ENCODE results near the gene ATRNL1.
A peak's percentile ranks its signal among the peaks of the same experiment; 100 is the strongest.

ATRNL1 gene

DNA sequence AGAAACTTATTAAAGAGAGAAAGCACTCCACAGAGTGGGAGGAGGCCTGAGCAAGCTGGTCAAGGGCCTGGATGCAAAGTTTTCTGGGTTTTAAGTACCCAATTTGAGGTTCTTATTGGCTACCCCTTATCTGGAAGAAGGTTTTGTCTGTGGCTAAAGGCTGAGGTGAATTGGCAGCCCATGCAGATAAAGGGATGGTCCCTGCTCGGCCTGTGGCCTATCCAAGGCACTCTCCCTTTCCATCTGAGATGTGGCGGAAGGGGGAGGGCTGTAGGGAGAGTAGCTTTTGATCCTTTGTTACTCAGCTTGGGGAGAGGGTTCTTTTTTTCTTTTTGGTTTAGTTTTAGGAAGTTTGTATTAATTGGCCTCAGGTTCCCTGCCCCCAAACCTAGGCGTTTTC, 465.1 kb downstream of the ATRNL1 start:
- H3K4me3 ChIP-seq (ENCODE audit: low read depth, low read length), result no peak overlapping the region
- no peaks in the 10 kb centered on the region for H3K27me3 ChIP-seq
- H3K36me3 ChIP-seq, result no peaks in the 10 kb centered on the region
- no peaks in the 10 kb centered on the region for H3K4me1 ChIP-seq
- no peak for TF ChIP-seq CTCF (IDR thresholded peaks at IDR 0.05; ENCODE audit: low read depth, low read length)
- no peaks in the 10 kb centered on the region for H3K9me3 ChIP-seq
- no peak for DNase-seq

DNA sequence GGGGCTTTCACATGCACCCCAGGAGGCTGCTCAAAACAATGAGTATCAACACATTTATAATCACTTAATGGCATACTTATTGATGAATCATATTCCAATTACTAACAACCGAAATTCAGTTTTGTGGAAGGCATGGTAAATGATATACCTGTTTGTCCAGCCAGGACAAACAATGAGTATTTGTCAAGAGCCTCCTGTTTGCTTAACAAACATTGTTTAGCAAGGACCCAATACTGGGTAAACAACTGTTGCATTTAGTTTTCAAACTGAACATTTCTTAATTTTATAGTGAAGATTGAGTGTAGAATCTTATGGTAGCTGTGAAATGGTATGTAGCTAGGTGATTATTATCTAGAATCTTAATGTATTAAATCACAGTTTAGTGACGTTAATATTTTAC, 473.7 kb downstream of the ATRNL1 start:
- no peak for TF ChIP-seq CTCF (IDR thresholded peaks at IDR 0.05; ENCODE audit: low read depth, low read length)
- DNase-seq, result no peak
- Histone ChIP-seq H3K4me1 (no peaks in the 10 kb centered on the region), H3K27me3 (no peaks in the 10 kb centered on the region), H3K36me3 (no peaks in the 10 kb centered on the region), H3K4me3 (ENCODE audit: low read depth, low read length) (no peak overlapping the region), H3K9me3 (no peaks in the 10 kb centered on the region)

- peak; percentile 58 for TF ChIP-seq CTCF (IDR thresholded peaks at IDR 0.05; ENCODE audit: low read depth, low read length)
- Histone ChIP-seq H3K36me3 (no peaks in the 10 kb centered on the region), H3K27me3 (no peaks in the 10 kb centered on the region), H3K9me3 (no peaks in the 10 kb centered on the region), H3K4me1 (no peaks in the 10 kb centered on the region), H3K4me3 (ENCODE audit: low read depth, low read length) (no peak overlapping the region)
- DNase-seq, result peak; percentile 21
Measured at GRCh38 chr10:115572740-115573455, 479.7 kb downstream of the ATRNL1 start.

DNA sequence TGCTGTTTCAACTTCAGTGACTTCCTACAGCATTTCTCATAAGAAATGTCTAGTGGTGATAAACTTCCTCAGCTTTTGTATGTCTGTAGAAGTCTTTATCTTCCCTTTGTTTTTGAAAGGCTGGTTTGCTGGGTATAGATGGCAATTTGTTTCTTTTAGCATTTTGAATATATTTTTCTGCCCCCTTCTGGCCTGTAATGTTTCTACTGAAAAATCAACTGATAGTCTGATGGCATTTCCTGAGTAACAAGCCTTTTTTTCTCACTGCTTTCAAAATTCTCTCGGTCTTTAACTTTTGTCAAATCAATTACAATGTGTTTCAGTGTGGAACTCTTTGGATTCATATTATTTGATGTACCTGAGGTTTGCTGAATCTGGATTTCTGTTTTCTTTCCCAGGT, 487.1 kb downstream of the ATRNL1 start:
- H3K36me3 ChIP-seq, result no peaks in the 10 kb centered on the region
- no peak for TF ChIP-seq CTCF (IDR thresholded peaks at IDR 0.05; ENCODE audit: low read depth, low read length)
- no peak for DNase-seq

GRCh38 chr10:115593060-115593459, 499.9 kb downstream of the ATRNL1 start:
- no peak for TF ChIP-seq CTCF (IDR thresholded peaks at IDR 0.05; ENCODE audit: low read depth, low read length)
- DNase-seq, result no peak
- Histone ChIP-seq H3K9me3 (no peaks in the 10 kb centered on the region), H3K36me3 (no peaks in the 10 kb centered on the region), H3K4me1 (no peaks in the 10 kb centered on the region), H3K27me3 (no peaks in the 10 kb centered on the region), H3K4me3 (ENCODE audit: low read depth, low read length) (no peak overlapping the region)

More for the DNA sequence above, 487.1 kb downstream of the ATRNL1 start:
- Histone ChIP-seq H3K27me3 (no peaks in the 10 kb centered on the region), H3K9me3 (no peaks in the 10 kb centered on the region), H3K4me1 (no peaks in the 10 kb centered on the region), H3K4me3 (ENCODE audit: low read depth, low read length) (no peak overlapping the region)

- no peaks in the 10 kb centered on the region for H3K36me3 ChIP-seq
- H3K9me3 ChIP-seq, result no peaks in the 10 kb centered on the region
- no peaks in the 10 kb centered on the region for H3K4me1 ChIP-seq
- no peak for TF ChIP-seq CTCF (IDR thresholded peaks at IDR 0.05; ENCODE audit: low read depth, low read length)
- no peaks in the 10 kb centered on the region for H3K27me3 ChIP-seq
- no peak for DNase-seq
- H3K4me3 ChIP-seq (ENCODE audit: low read depth, low read length), result no peak overlapping the region
Measured at GRCh38 chr10:115604627-115605026, 511.5 kb downstream of the ATRNL1 start.

Data from BE2C (cell line).